ENCODE measurements around the gene BCL7A.

DNA sequence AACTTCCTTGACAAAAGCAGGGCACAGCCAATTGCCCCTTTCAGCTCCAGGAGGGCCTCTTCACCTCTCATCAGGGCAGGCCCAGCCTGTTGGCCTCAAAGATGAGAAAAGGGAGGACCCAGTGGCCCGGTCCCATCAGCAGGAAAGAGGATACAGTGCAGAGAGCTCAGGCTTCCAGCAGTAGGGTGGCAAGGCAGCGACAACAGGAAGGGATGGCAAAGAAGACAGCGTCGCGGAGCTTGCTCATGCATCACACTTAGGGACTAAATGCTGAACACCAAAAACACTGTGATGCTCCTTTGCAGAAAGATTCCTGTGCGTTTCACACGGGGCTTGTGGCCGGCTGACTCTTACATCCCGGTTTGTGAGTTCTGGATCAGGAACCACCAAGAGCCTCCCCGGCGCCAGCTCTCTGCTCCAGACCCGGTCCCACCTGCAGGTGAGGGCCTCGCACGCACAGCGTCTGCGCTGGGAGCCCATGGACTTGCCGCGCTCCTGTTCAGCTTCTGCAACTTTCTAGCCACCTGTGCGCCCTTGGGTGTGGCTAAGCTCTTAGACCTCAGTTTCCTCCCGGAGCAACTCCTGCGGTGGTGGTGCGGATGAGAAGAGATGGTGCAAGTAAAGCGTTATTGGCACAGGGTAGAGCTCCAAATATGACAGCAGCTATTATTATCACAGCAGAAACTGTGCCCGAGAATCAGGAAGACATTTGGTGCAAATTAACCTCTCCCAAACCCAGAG is 15.3 kb upstream of the BCL7A start:
- TF ChIP-seq, protein P1, sequence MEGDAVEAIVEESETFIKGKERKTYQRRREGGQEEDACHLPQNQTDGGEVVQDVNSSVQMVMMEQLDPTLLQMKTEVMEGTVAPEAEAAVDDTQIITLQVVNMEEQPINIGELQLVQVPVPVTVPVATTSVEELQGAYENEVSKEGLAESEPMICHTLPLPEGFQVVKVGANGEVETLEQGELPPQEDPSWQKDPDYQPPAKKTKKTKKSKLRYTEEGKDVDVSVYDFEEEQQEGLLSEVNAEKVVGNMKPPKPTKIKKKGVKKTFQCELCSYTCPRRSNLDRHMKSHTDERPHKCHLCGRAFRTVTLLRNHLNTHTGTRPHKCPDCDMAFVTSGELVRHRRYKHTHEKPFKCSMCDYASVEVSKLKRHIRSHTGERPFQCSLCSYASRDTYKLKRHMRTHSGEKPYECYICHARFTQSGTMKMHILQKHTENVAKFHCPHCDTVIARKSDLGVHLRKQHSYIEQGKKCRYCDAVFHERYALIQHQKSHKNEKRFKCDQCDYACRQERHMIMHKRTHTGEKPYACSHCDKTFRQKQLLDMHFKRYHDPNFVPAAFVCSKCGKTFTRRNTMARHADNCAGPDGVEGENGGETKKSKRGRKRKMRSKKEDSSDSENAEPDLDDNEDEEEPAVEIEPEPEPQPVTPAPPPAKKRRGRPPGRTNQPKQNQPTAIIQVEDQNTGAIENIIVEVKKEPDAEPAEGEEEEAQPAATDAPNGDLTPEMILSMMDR (conservative IDR thresholded peaks at IDR 0.05 in 1 of 2, IDR thresholded peaks at IDR 0.05 in 1 of 2; ENCODE audit: extremely low read depth in 1 of 2, insufficient read depth in 1 of 2, low read depth in 1 of 2, low read length in 2 of 2), result no peak
- TF ChIP-seq EZH2 (IDR thresholded peaks at IDR 0.05; ENCODE audit: borderline replicate concordance, low read length), result no peak

Measured in mammary epithelial cell (primary cell).